Hepatocyte (in vitro differentiated cells): ENCODE data around the gene NEU4. TPM values are rescaled to one million over a fixed set of nuclear protein-coding genes. Genes with fewer than 3 reads are reported as not detected.
"Not testable (repeated sequence)": the region's sequence is repeated elsewhere in the genome, so short reads cannot be mapped to it uniquely, and the experiment has no call there.

Experiments used
- DNase-seq: peaks from one replicate; pipeline ENCODE4 v3.0.0-alpha.2; 2016; ENCODE audit warnings: low spot score
- H2AFZ ChIP-seq: fragments of 200-600 bp; sonication (generic); 2 replicates; pipeline ENCODE4 v1.6.0; 2016; ENCODE audit warnings: antibody characterized with exemption, mild to moderate bottlenecking
- H3K27ac ChIP-seq: fragments of 200-600 bp; sonication (generic); 2 replicates; pipeline ENCODE4 v1.5.1; 2016; ENCODE audit warnings: mild to moderate bottlenecking
- H3K27me3 ChIP-seq: fragments of 200-600 bp; sonication (generic); 2 replicates; pipeline ENCODE4 v1.6.1; 2016
- H3K36me3 ChIP-seq: fragments of 200-600 bp; sonication (generic); replicated peaks from 2 replicates; pipeline ENCODE4 v1.5.1; 2016; ENCODE audit warnings: low read depth; ENCODE audit not compliant: insufficient read depth
- H3K4me1 ChIP-seq: fragments of 200-600 bp; sonication (generic); 2 replicates; pipeline ENCODE4 v1.5.1; 2016; ENCODE audit warnings: mild to moderate bottlenecking, moderate library complexity; ENCODE audit not compliant: insufficient read depth
- H3K4me2 ChIP-seq: fragments of 200-600 bp; sonication (generic); 2 replicates; pipeline ENCODE4 v1.6.0; 2016
- H3K4me3 ChIP-seq: fragments of 200-600 bp; sonication (generic); 2 replicates; pipeline ENCODE4 v1.5.1; 2016; ENCODE audit warnings: mild to moderate bottlenecking
- H3K79me2 ChIP-seq: fragments of 200-600 bp; sonication (generic); 2 replicates; pipeline ENCODE4 v1.6.0; 2017; ENCODE audit warnings: mild to moderate bottlenecking
- H3K9me2 ChIP-seq: fragments of 200-600 bp; sonication (generic); replicated peaks from 2 replicates; pipeline ENCODE4 v1.6.0; 2017; ENCODE audit warnings: mild to moderate bottlenecking; ENCODE audit not compliant: insufficient read depth
- H3K9me3 ChIP-seq: fragments of 200-600 bp; sonication (generic); 2 replicates; pipeline ENCODE4 v1.5.1; 2016; ENCODE audit warnings: low read depth, mild to moderate bottlenecking
- H4K20me1 ChIP-seq: fragments of 200-600 bp; sonication (generic); 2 replicates; pipeline ENCODE4 v1.6.0; 2016; ENCODE audit warnings: mild to moderate bottlenecking; ENCODE audit not compliant: insufficient read depth, poor library complexity, severe bottlenecking
- EZH2 ChIP-seq: fragments of 200-600 bp; sonication (generic); IDR thresholded peaks from 2 replicates; pipeline ENCODE4 v1.6.1; 2016; ENCODE audit warnings: antibody characterized with exemption, mild to moderate bottlenecking, borderline replicate concordance
- EZH2phosphoT487 ChIP-seq: fragments of 200-600 bp; sonication (generic); IDR thresholded peaks from one replicate; pipeline ENCODE4 v1.6.1; 2018; ENCODE audit warnings: antibody characterized with exemption, mild to moderate bottlenecking, low read depth, moderate library complexity; ENCODE audit not compliant: unreplicated experiment, severe bottlenecking
- whole genome bisulfite sequencing: methylation state at CpG from one replicate; pipeline ENCODE4 v1.1.6; 2016; ENCODE audit warnings: low lambda C conversion rate; ENCODE audit errors: missing lambda C conversion rate; 5-methylcytosine and 5-hydroxymethylcytosine counted together
- polyA plus RNA-seq: library from polyadenylated mRNA; unstranded; fragments of >200 nt; fragmentation: Nextera tagmentation; extraction: Ambion mirVana; gene quantifications from 2 replicates; pipeline ENCODE4 v1.2.1, GENCODE V29; 2016
- total RNA-seq: library from RNA; depleted of rRNA; stranded (reverse); fragments of >200 nt; gene quantifications from 2 replicates; pipeline ENCODE4 v1.2.3, GENCODE V29; 2014
- TF ChIP-seq, protein P1 (sequence below): fragments of 200-600 bp; sonication (generic); IDR thresholded peaks from 2 replicates; pipeline ENCODE4 v1.5.1; 2016; ENCODE audit warnings: antibody characterized with exemption, mild to moderate bottlenecking; ENCODE audit not compliant: poor library complexity

Gene NEU4
- total and polyA plus RNA-seq, 2 experiments from 2014 or later: 6.8 to 10.2 TPM

DNA sequence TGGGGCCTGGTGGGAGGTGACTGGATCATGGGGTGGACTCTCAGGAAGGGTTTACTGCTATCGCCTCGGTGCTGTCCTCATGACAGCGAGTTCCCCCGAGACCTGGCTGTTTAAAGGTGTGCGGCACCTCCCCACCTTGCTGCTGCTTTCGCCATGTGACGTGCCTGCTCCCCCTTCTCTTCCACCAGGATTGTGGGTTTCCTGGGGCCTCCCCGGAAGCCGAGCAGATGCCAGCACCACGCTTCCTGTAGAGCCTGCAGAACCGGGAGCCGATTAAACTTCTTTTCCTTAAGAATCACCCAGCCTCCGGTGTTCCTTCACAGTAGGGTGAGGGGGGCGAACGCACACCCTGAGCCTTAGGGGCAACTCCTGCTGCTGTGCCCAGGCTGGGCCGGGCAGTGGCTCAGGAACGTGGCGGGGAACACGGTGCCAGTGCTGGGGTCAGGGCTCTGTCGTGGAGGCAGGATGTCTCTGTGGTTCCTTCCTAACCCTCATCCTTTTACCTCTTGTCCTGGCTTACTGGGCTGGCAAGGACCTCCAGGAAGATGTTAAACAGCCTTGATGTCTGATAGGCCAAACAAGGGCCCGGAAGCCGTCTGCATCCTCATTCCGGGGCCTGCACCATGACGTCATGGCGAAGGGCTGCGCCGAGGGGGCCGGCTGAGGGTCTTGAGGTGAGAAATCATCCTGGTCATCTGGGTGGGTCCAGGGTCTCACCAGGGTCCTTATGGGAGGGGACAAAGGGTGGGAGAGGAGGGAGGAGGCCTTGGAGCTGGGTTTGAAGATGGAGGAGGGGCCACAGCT lies 12.7 kb downstream of the NEU4 start:
- H2AFZ ChIP-seq: no peak overlapping the region
- H3K9me3 ChIP-seq: no peaks in the 10 kb centered on the region
- DNase-seq: no peak
- TF ChIP-seq EZH2phosphoT487 (no peak), EZH2 (no peak)
- TF ChIP-seq, protein P1, sequence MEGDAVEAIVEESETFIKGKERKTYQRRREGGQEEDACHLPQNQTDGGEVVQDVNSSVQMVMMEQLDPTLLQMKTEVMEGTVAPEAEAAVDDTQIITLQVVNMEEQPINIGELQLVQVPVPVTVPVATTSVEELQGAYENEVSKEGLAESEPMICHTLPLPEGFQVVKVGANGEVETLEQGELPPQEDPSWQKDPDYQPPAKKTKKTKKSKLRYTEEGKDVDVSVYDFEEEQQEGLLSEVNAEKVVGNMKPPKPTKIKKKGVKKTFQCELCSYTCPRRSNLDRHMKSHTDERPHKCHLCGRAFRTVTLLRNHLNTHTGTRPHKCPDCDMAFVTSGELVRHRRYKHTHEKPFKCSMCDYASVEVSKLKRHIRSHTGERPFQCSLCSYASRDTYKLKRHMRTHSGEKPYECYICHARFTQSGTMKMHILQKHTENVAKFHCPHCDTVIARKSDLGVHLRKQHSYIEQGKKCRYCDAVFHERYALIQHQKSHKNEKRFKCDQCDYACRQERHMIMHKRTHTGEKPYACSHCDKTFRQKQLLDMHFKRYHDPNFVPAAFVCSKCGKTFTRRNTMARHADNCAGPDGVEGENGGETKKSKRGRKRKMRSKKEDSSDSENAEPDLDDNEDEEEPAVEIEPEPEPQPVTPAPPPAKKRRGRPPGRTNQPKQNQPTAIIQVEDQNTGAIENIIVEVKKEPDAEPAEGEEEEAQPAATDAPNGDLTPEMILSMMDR: no peak
- no peaks in the 10 kb centered on the region for H3K27me3 ChIP-seq
- no peak overlapping the region for H3K4me2 ChIP-seq
- no peaks in the 10 kb centered on the region for H3K4me1 ChIP-seq
- no peaks in the 10 kb centered on the region for H4K20me1 ChIP-seq
- 91% methylated on average over 28 of the region's 28 CpGs for WGBS
- no peak overlapping the region for H3K4me3 ChIP-seq
- H3K9me2 ChIP-seq: no peaks in the 10 kb centered on the region
- H3K27ac ChIP-seq: no peak overlapping the region
- no peaks in the 10 kb centered on the region for H3K79me2 ChIP-seq
- no peaks in the 10 kb centered on the region for H3K36me3 ChIP-seq

DNA sequence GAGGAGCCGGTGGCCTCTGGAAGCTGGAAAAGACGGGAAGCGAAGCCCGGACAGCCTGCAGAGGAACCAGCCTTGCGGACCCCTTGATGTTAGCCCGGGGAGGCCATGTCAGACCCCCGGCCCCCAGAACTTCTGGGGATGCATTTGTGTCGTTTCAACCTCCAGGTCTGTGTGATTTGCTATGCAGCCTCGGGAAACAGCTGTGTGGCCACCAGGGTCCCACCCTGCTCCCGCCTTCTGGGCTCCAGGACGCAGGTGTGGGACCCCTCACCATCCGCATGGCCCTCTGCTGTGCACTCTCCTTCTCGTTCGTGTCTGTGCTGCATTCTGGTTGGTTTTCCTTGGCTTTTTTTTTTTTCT lies 13.3 kb downstream of the NEU4 start:
- Histone ChIP-seq H3K4me3 (no peak overlapping the region), H3K27ac (no peak overlapping the region), H3K9me3 (no peaks in the 10 kb centered on the region), H3K36me3 (no peaks in the 10 kb centered on the region), H3K4me2 (no peak overlapping the region), H3K4me1 (no peaks in the 10 kb centered on the region), H3K9me2 (no peaks in the 10 kb centered on the region), H2AFZ (no peak overlapping the region), H4K20me1 (no peaks in the 10 kb centered on the region), H3K27me3 (no peaks in the 10 kb centered on the region), H3K79me2 (no peaks in the 10 kb centered on the region)
- WGBS: 88% methylated on average over 14 of the region's 14 CpGs
- DNase-seq: no peak
- TF ChIP-seq EZH2: no peak
- TF ChIP-seq, protein P1: no peak
- no peak for TF ChIP-seq EZH2phosphoT487

DNA sequence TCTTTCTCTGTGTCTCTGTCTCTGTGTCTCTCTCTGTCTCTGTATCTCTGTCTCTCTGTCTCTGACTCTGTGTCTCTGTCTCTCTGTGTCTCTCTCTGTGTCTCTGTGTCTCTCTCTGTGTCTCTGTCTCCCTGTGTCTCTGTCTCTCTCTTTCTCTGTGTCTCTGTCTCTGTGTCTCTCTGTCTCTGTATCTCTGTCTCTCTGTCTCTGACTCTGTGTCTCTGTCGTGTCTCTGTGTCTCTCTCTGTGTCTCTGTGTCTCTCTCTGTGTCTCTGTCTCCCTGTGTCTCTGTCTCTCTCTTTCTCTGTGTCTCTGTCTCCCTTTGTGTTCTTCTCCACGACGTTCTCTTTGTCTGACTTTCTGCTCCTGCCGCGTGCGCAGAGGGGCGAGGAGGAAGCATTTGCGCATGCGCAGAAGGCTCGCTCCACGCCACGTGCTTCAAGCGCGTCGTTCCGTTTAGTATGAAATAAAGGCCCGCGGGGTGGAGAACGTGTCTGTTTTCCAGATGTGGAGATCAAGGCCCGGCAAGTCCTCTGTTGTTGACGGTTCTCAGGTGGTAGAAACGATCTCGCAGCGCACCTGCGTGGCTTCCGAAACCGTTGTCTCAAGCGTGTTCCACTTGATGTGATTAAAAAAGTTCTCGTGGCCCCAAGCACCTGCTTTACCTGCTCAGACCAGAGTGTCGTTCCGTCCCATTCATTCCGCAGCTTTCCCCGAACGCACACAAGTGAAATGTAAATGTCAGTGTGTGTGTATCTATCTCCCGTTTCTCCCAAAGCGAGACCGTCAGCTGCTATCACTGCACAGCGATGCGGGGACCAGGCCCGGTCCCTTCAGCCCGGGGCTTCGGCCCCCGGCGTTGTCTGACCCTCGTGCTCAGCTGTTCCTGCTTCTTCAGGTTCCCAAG lies 14.8 kb downstream of the NEU4 start:
- 92% methylated on average over 45 of the region's 45 CpGs for WGBS
- H4K20me1 ChIP-seq, H3K9me3 ChIP-seq, H3K27ac ChIP-seq, H3K36me3 ChIP-seq, H3K27me3 ChIP-seq, H3K4me1 ChIP-seq, H3K9me2 ChIP-seq, H2AFZ ChIP-seq, DNase-seq, H3K4me3 ChIP-seq, H3K4me2 ChIP-seq, H3K79me2 ChIP-seq: not testable (repeated sequence)

DNA sequence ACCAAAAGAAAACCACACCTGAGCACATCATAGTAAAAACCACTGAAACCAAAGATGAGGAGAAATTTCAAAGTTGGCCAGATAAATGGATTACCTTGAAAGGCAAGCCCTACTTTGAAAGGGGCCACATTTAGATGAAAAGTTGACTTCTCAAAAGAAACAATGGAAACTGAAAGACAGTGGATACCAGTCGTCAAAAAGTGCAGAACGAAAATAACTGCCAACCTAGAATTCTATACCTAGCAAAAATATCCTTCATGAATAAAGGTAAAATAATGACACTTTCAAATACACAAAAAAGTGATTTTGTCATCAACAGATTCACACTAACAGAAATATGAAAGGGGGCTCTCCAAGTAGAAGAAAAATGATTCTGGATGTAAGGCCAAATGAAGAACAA lies 18.4 kb downstream of the NEU4 start:
- no peak overlapping the region for H2AFZ ChIP-seq
- H3K4me2 ChIP-seq: no peak overlapping the region
- no peaks in the 10 kb centered on the region for H3K4me1 ChIP-seq
- H3K36me3 ChIP-seq: no peaks in the 10 kb centered on the region
- no peak for DNase-seq
- H4K20me1 ChIP-seq: no peaks in the 10 kb centered on the region
- H3K79me2 ChIP-seq: no peaks in the 10 kb centered on the region
- H3K27ac ChIP-seq: no peak overlapping the region
- no peaks in the 10 kb centered on the region for H3K27me3 ChIP-seq
- TF ChIP-seq EZH2phosphoT487: no peak
- H3K9me2 ChIP-seq: no peaks in the 10 kb centered on the region
- no peaks in the 10 kb centered on the region for H3K9me3 ChIP-seq
- H3K4me3 ChIP-seq: no peak overlapping the region
- 81% methylated on average over 2 of the region's 2 CpGs for WGBS
